Vagina (tissue), 2 donors: ENCODE results near the gene ARID4B. TPM values are rescaled to one million over a fixed set of nuclear protein-coding genes. Genes with fewer than 3 reads are reported as not detected.
"Not testable (repeated sequence)": the region's sequence is repeated elsewhere in the genome, so short reads cannot be mapped to it uniquely, and the experiment has no call there.

ENCODE experiments used
- DNase-seq, 2 donors: peaks; one replicate each; pipeline ENCODE4 v3.0.0-alpha.2; 2017; ENCODE audit errors: extremely low spot score in 2 of 2
- H3K27ac ChIP-seq: fragments of 200-600 bp; sonication (generic); one replicate; pipeline ENCODE4 v1.5.1; 2019
- H3K27me3 ChIP-seq: fragments of 200-600 bp; sonication (generic); one replicate; pipeline ENCODE4 v1.5.1; 2019
- H3K36me3 ChIP-seq, 2 donors: fragments of 200-600 bp; sonication (generic); one replicate each; pipeline ENCODE4 v1.5.1; 2017 to 2019
- H3K4me1 ChIP-seq: fragments of 200-600 bp; sonication (generic); one replicate; pipeline ENCODE4 v1.5.1; 2019
- H3K4me3 ChIP-seq, 2 donors: fragments of 200-600 bp; sonication (generic); 1 replicate in 1 of 2; 2 replicates in 1 of 2; pipeline ENCODE4 v1.5.1; 2016 to 2019
- H3K9me3 ChIP-seq: fragments of 200-600 bp; sonication (generic); one replicate; pipeline ENCODE4 v1.5.1; 2019
- POLR2A ChIP-seq, 2 donors: fragments of 450-650 bp; IDR thresholded peaks; one replicate each; pipeline ENCODE4 v1.6.1; 2017; ENCODE audit warnings: antibody characterized with exemption in 2 of 2, mild to moderate bottlenecking in 2 of 2, moderate library complexity in 2 of 2
- POLR2AphosphoS5 ChIP-seq, 2 donors: sonication (generic); formaldehyde crosslinking; IDR thresholded peaks; one replicate each; pipeline ENCODE4 v1.9.0; 2017; ENCODE audit warnings: antibody characterized with exemption in 2 of 2, mild to moderate bottlenecking in 2 of 2, low read depth in 1 of 2; ENCODE audit not compliant: insufficient read depth in 1 of 2
- intact Hi-C: fragments of 100-400 bp; cut with DNase I; formaldehyde crosslinking; loops from one replicate; pipeline ENCODE4 v1.15.1; 2023
- total RNA-seq: library from RNA; depleted of rRNA; stranded (reverse); fragments of >200 nt; gene quantifications from one replicate; pipeline ENCODE4 v1.2.3, GENCODE V29; 2016
- TF ChIP-seq, protein P1 (sequence below), 3 experiments: fragments of 450-650 bp in 2 of 3; fragments of 200-600 bp in 1 of 3; sonication (generic) in 1 of 3; IDR thresholded peaks; one replicate each; pipeline ENCODE4 v1.5.1; 2017 to 2019; ENCODE audit warnings: antibody characterized with exemption in 3 of 3, mild to moderate bottlenecking in 2 of 3, moderate library complexity in 2 of 3

The ARID4B gene
- total RNA-seq, 1 donor from 2014 or later = 35.6 TPM

DNA sequence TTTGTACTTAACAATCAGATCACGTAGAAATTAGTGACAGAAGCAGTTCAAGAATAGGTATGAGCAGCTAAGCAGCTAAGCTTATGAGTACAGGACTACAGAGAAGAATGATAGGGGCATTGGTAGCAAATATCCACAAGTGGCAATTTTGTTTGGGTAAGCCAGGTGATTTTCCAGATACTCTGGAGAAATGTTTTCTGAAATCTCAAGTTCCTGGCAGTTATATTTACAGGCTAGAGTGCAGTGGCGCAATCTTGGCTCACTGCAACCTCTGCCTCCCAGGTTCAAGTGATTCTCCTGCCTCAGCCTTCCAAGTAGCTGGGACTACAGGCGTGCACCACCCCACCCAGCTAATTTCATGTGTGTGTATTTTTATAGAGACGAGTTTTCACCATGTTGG is 55.1 kb downstream of the ARID4B start:
- TF ChIP-seq POLR2A (IDR thresholded peaks at IDR 0.05) (no peak), POLR2AphosphoS5 (IDR thresholded peaks at IDR 0.05; ENCODE audit: insufficient read depth in 1 of 2, low read depth in 1 of 2) (no peak)
- TF ChIP-seq, protein P1, sequence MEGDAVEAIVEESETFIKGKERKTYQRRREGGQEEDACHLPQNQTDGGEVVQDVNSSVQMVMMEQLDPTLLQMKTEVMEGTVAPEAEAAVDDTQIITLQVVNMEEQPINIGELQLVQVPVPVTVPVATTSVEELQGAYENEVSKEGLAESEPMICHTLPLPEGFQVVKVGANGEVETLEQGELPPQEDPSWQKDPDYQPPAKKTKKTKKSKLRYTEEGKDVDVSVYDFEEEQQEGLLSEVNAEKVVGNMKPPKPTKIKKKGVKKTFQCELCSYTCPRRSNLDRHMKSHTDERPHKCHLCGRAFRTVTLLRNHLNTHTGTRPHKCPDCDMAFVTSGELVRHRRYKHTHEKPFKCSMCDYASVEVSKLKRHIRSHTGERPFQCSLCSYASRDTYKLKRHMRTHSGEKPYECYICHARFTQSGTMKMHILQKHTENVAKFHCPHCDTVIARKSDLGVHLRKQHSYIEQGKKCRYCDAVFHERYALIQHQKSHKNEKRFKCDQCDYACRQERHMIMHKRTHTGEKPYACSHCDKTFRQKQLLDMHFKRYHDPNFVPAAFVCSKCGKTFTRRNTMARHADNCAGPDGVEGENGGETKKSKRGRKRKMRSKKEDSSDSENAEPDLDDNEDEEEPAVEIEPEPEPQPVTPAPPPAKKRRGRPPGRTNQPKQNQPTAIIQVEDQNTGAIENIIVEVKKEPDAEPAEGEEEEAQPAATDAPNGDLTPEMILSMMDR (IDR thresholded peaks at IDR 0.05) = no peak
- H3K4me3 ChIP-seq = no peak overlapping the region
- no peaks in the 10 kb centered on the region for H3K9me3 ChIP-seq
- no peaks in the 10 kb centered on the region for H3K27me3 ChIP-seq
- intact Hi-C loops = no loop called here
- no peaks in the 10 kb centered on the region for H3K36me3 ChIP-seq
- no peak for DNase-seq
- peaks cover 53% of the 10 kb centered on the region for H3K4me1 ChIP-seq
- H3K27ac ChIP-seq = no peak overlapping the region

DNA sequence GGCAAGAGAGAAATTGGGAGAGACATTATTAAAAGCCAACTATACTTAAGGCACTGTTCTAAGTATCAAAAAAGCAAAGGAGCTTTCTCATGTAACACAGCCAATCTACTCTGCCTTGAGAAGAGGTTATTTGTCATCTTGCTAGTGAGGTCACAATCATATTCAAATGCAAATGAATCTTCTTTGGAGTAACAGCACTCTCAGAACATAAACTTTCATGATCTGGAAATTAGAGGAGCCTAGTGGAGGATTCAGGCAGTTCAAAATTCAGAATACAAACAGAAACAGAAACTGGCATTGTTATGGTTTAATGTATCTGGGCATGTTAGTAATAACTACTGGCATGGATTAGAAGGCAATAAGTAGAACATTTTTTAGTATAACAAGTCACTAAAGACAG is 57.4 kb downstream of the ARID4B start:
- DNase-seq = no peak
- peaks cover 60% of the 10 kb centered on the region for H3K4me1 ChIP-seq
- H3K9me3 ChIP-seq = no peaks in the 10 kb centered on the region
- no peaks in the 10 kb centered on the region for H3K27me3 ChIP-seq
- intact Hi-C loops = no loop called here
- H3K4me3 ChIP-seq = no peak overlapping the region
- no peaks in the 10 kb centered on the region for H3K36me3 ChIP-seq
- no peak overlapping the region for H3K27ac ChIP-seq
- no peak for TF ChIP-seq POLR2A (IDR thresholded peaks at IDR 0.05)
- no peak for TF ChIP-seq POLR2AphosphoS5 (IDR thresholded peaks at IDR 0.05; ENCODE audit: insufficient read depth in 1 of 2, low read depth in 1 of 2)
- TF ChIP-seq, protein P1 (IDR thresholded peaks at IDR 0.05) = no peak

DNA sequence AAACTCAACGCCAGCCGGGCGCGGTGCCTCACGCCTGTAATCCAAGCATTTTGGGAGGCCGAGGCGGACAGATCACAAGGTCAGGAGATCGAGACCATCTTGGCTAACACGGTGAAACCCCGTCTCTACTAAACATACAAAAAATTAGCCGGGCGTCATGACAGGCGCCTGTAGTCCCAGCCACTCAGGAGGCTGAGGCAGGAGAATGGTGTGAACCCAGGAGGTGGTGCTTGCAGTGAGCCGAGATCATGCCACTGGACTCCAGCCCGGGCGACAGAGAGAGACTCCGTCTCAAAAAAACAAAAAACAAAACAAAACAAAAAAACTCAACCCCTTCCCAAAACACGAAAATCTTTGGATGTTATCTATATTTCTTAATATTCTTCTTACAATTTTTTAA is 58.0 kb downstream of the ARID4B start:
- H3K36me3 ChIP-seq, H3K4me3 ChIP-seq, H3K9me3 ChIP-seq, H3K27me3 ChIP-seq, intact Hi-C loops, DNase-seq, H3K27ac ChIP-seq: not testable (repeated sequence)
- H3K4me1 ChIP-seq = peaks cover 60% of the 10 kb centered on the region

DNA sequence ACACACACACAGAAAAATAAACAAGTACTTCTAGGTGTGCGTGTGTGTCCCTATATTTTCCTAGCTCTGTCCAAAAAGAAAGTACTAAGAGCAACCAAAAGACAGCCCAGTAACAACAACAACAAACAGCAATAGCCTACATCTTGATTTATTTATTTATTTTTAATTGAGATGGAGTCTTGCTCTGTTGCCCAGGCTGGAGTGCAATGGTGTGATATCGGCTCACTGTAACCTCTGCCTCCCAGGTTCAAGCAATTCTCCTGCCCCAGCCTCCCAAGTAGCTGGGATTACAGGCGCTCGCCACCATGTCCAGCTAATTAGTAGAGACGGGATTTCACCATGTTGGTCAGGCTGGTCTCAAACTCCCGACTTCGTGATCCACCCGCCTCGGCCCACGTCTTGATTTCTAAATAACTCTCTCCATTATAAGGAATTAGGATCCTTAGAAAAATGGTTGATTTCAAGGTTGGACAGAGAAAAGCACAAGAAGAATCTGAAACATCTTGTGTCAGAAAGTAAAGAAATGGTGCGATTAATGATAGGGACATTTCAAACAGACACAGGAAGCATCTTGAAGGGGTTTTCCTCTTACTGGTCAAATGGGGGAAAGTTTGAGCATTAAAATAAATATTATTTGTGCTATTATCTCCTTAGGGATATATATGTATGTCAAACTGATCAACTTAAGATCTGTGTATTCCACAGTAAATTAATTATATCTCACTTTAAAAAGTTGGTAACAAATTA is 59.4 kb downstream of the ARID4B start:
- Histone ChIP-seq H3K9me3 (no peaks in the 10 kb centered on the region), H3K36me3 (no peaks in the 10 kb centered on the region), H3K27ac (no peak overlapping the region), H3K4me1 (peaks cover 62% of the 10 kb centered on the region), H3K27me3 (no peaks in the 10 kb centered on the region), H3K4me3 (no peak overlapping the region)
- DNase-seq = no peak
- TF ChIP-seq POLR2A (IDR thresholded peaks at IDR 0.05) = no peak
- TF ChIP-seq POLR2AphosphoS5 (IDR thresholded peaks at IDR 0.05; ENCODE audit: insufficient read depth in 1 of 2, low read depth in 1 of 2) = no peak
- TF ChIP-seq, protein P1 (IDR thresholded peaks at IDR 0.05) = no peak
- intact Hi-C loops = no loop called here

DNA sequence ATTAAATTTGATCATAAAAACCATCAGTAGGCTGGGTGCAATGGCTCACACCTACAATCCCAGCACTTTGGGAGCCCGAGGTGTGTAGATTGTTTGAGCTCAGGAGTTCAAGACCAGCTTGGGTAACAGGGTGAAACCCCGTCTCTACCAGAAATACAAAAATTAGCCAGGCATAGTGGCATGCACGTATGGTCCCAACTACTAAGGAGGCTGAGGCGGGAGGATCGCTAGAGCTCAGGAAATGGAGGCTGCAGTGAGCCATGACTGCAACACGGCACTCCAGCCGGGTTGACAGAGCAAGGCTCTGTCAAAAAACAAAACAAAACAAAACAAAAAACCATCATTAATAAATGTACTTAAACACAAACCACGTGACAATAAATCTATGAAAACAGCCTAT is 61.0 kb downstream of the ARID4B start:
- intact Hi-C loops = no loop called here
- H3K4me3 ChIP-seq = no peak overlapping the region
- TF ChIP-seq POLR2AphosphoS5 (IDR thresholded peaks at IDR 0.05; ENCODE audit: insufficient read depth in 1 of 2, low read depth in 1 of 2) (no peak), POLR2A (IDR thresholded peaks at IDR 0.05) (no peak)
- TF ChIP-seq, protein P1 (IDR thresholded peaks at IDR 0.05) = no peak
- no peak overlapping the region for H3K27ac ChIP-seq
- no peaks in the 10 kb centered on the region for H3K36me3 ChIP-seq
- DNase-seq = no peak
- H3K27me3 ChIP-seq = no peaks in the 10 kb centered on the region
- H3K4me1 ChIP-seq = peaks cover 61% of the 10 kb centered on the region
- H3K9me3 ChIP-seq = no peaks in the 10 kb centered on the region
